GM21723 (cell line): ENCODE measurements around the gene HSPA14.
"Not testable (repeated sequence)": the region's sequence is repeated elsewhere in the genome, so short reads cannot be mapped to it uniquely, and the experiment has no call there.

ENCODE experiments used
- ATAC-seq: cut with Tn5 transposase; IDR thresholded peaks from one replicate; pipeline ENCODE4 v1.9.1; 2021; ENCODE audit warnings: mild to moderate bottlenecking, moderate library complexity; ENCODE audit not compliant: unreplicated experiment

Gene HSPA14, protein sequence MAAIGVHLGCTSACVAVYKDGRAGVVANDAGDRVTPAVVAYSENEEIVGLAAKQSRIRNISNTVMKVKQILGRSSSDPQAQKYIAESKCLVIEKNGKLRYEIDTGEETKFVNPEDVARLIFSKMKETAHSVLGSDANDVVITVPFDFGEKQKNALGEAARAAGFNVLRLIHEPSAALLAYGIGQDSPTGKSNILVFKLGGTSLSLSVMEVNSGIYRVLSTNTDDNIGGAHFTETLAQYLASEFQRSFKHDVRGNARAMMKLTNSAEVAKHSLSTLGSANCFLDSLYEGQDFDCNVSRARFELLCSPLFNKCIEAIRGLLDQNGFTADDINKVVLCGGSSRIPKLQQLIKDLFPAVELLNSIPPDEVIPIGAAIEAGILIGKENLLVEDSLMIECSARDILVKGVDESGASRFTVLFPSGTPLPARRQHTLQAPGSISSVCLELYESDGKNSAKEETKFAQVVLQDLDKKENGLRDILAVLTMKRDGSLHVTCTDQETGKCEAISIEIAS

DNA sequence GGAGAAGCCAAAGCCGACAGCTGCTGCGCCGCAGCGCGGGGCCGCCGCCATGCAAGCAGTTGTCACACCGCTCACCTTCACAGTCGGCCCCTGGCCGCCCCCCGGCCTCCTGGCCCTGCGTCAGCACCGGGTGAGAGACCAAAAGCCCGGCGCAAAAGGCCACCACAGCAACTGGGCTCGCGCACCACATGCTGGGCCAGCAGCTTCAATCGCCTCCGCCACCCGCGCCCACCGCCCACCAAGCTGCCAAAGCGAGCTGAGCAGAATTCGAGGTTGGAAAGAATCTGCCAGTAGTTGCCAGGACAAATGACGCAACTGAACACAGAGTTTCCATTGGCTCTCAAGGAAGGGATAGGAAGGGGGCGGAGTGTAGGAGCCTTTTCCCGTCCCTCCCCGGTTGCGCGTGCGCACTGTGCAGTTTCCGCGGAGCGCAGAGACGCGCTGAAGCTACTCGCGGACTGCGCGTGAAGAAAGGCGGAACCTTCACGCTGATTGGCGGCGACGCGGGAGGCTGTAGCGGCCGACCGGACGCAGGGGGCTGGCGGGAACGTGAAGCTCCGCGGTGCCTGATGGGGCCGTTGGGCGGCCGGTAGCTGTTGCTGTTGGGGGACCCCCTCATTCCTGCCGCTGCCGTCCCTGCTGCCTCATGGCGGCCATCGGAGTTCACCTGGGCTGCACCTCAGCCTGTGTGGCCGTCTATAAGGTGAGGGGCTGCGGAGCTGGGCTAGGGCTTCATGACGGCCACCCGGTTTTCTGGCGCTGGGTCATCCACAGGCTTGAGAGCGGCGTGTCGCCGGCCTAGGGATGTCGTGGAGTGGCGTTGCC lies at the start of gene HSPA14, which contains the start of the genes CDNF and MSANTD7:
Gene HSPA14, plus strand, starts transcription at position 550 of the 825 bp plus-strand sequence. Its CDS starts 97 bp downstream, at position 647.
Gene CDNF, minus strand, starts transcription at position 281 of the 825 bp plus-strand sequence. Its CDS starts 91 bp downstream, at position 190.
Gene MSANTD7, plus strand, starts transcription at position 550 of the 825 bp plus-strand sequence. CDS start 3,979 bp downstream, outside the sequence.
- peak; percentile 95 for ATAC-seq

GRCh38 chr10:14798636-14799035 lies 39.5 kb upstream of the HSPA14 start:
- ATAC-seq = no peak

DNA sequence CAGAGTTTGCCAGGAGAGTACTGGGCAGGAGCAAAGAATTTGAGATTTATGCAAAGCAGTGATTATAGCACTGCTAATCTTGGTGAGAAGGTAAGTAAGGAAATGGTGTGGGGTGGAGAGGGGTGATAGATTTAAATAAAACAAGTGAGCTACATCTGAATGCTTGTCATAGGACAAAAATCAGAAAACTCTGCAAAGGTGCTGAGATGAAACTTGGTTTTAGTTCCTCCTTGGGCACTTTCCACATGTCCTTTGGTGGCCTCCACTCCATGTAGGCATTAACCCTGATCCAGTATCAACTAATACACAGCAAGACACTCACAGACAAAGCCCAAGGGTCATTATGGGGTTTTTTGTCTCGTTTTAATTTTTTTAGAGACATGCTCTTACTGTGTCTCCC lies 37.7 kb upstream of the HSPA14 start:
- ATAC-seq = no peak

GRCh38 chr10:14801723-14802122 lies 36.4 kb upstream of the HSPA14 start:
- ATAC-seq = no peak

- no peak for ATAC-seq
These were observed 34.3 kb upstream of the HSPA14 start for GRCh38 chr10:14803827-14804226.

DNA sequence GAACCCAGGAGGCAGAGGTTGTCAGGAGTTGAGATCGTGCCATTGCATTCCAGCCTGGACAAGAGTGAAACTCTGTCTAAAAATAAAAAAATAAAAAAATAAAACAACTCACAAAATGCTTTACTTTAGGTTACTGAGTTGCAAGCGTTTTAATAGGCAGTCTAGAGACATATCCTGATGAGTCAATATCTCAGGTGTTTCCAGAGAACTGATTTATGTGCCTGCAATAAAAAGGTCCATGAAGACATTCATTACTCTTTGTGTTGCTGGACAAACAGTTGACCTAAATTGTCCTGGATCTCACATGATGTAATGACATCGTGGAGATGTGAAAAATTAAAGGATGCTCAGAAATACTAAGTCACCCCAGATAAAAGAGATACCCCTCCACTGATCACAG lies 31.8 kb upstream of the HSPA14 start:
- no peak for ATAC-seq

- no peak for ATAC-seq
These were observed 26.8 kb upstream of the HSPA14 start for GRCh38 chr10:14810969-14811953.

- ATAC-seq = no peak
These were observed 25.8 kb upstream of the HSPA14 start for GRCh38 chr10:14812271-14812670.

GRCh38 chr10:14815681-14816080 lies 22.4 kb upstream of the HSPA14 start:
- ATAC-seq = no peak

DNA sequence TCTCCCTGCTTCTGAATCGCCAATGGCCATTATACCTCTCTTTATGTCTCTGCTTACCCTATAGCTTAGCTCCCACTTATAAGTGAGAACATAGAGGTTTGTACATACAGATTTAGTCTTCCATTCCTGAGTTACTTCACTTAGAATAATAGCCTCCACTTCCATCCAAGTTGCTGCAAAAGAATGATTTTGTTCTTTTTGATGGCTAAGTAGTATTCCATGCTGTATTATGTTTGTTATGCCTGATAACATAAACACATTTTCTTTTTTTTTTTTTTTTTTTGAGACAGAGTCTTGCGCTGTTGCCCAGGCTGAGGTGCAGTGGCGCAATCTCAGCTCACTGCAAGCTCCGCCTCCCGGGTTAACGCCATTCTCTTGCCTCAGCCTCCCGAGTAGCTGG lies 21.4 kb upstream of the HSPA14 start:
- not testable (repeated sequence) for ATAC-seq

DNA sequence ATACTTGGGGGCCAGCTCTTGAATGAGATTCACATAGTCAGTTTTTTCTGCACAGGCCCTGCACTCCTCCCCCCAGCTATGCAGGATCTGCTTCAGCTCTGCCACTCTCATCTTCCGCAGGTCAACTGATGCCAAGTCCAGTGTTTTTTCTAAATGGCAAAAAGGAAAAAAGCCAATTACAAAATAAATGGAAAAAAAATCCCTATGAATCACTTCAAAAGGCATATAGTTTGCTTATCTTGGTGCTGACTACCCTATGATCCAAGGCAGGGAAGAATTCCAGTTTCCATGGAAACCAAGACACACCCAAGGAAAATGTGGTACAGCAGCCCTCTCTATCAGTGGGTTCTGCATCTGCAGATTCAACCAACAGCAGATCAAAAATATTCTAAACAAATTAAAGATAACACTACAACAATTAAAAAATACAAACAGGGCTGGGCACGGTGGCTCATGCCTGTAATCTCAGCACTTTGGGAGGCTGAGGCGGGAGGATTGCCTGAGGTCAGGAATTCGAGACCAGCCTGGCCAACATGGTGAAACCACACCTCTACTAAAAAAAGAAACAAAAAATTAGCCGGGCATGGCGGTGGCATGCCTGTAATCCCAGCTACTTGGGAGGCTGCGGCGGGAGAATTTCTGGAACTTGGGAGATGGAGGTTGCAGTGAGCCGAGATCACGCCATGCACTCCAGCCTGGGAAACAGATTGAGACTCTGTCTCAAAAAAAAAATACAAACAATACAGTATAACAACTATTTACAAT lies 17.9 kb upstream of the HSPA14 start:
- no peak for ATAC-seq

- no peak for ATAC-seq
These were observed 17.3 kb upstream of the HSPA14 start for GRCh38 chr10:14820775-14821154.

GRCh38 chr10:14821635-14822375 lies 16.3 kb upstream of the HSPA14 start:
- ATAC-seq = no peak

- no peak for ATAC-seq
These were observed 15.0 kb upstream of the HSPA14 start for GRCh38 chr10:14822879-14823755.

- no peak for ATAC-seq
These were observed 14.1 kb upstream of the HSPA14 start for GRCh38 chr10:14823966-14824365.

DNA sequence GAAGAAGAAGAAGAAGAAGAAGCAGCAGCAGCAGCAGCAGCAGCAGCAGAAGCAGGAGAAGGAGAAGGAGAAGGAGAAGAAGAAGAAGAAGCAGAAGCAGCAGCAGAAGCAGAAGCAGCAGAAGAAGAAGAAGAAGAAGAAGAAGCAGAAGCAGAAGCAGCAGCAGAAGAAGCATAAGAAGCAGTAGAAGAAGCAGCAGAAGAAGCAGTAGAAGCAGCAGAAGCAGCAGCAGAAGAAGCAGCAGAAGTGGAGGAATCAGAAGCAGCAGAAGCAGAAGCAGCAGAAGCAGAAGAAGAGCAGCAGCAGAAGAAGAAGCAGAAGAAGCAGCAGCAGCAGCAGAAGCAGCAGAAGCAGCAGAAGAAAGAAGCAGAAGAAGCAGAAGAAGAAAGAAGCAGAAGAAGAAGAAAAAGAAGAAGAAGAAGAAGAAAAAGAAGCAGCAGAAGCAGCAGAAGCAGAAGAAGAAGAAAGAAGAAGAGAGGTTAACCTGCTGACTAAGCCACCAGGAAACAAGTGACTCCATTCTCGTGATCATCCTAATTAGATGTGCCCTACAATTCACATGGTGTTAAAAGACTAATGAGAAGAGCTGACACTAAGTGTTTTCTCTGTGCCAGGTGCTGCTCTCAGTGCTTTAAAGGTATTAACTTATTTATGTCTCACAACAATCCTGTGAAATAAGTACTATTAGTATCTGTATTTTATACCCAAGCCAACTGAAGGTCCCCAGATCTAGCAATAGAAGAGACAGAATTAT lies 11.9 kb upstream of the HSPA14 start:
- ATAC-seq = no peak

- no peak for ATAC-seq
These were observed 5.0 kb upstream of the HSPA14 start for GRCh38 chr10:14833106-14833505.
